ENCODE results near the gene MERTK. TPM values are rescaled to one million over a fixed set of nuclear protein-coding genes. Genes with fewer than 3 reads are reported as not detected.

MERTK gene
- total and polyA plus RNA-seq, 2 of the 8 experiments (the other 6 are each of a cell fraction or from before 2014, with no cell fraction given), result 6.5 to 7.0 TPM

DNA sequence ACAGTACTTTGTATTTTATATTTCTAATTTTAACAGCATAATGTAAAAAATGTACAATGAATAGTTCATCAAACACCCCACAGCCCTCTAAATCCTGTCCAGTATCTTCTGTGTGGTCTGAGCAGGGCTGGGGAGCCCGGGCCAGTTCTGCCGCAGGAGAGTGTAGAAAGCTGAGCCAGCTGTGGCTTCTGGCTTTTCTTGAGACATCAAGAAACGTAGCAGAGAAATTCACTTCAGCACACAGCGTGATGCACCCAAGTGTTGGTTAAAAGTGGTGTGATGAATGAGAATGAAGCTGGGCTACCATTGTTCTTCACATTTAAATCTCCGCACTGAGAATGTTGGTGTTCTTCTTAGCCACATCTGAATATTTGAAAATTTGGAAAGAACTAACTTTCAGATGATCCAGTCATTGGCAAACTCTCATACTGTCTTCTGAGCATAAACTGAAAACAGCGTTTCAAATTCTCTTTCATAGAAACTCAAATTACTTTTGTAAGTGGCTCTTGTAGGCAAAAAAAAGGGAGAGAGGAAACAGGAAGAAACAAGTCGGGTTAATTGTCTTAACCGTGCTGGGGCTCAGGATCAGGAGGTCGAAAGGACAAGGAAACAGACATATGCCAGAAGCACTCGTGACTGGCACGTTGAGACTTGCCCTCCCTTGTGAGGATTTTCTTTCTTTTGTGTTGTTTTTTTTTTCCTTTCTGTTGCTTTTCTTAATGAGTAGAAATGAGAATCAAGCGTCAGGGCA lies 133.2 kb downstream of the MERTK start:
- Histone ChIP-seq H3K9ac (replicated peaks in 1 of 4; ENCODE audit: extremely low read depth in 1 of 4, low read depth in 3 of 4, low read length in 3 of 4) (no peak overlapping the region), H3K4me1 (replicated peaks in 1 of 4; ENCODE audit: control insufficient read depth in 3 of 4, insufficient read depth in 4 of 4, low read length in 3 of 4) (peaks cover 0 to 9% (median 5%) of the 10 kb centered on the region in 4 experiments; a peak in 4 of 7 replicates), H2BK20ac (ENCODE audit: low read length) (no peak overlapping the region; the same call in 1 of the 2 replicates), H4K8ac (ENCODE audit: extremely low read depth, insufficient read depth, low read length) (no peak overlapping the region), H3K14ac (ENCODE audit: insufficient read length) (no peak overlapping the region), H3K36me3 (ENCODE audit: control insufficient read depth in 2 of 4, insufficient read depth in 4 of 4, low read length in 3 of 4) (no peaks in the 10 kb centered on the region), H3K9me3 (ENCODE audit: insufficient read depth in 2 of 2, low read depth in 1 of 2, low read length in 1 of 2) (no peaks in the 10 kb centered on the region), H3K23ac (ENCODE audit: insufficient read length) (no peak overlapping the region), H2BK15ac (ENCODE audit: low read length) (no peak overlapping the region), H2AFZ (ENCODE audit: low read length) (peak overlapping the region; percentile 31), H3K4ac (replicated peaks; ENCODE audit: insufficient read length, low read depth, low read length) (no peak overlapping the region), H2BK5ac (ENCODE audit: low read depth, low read length) (peak overlapping the region; percentile 67; the same call in 1 of the 2 replicates), H4K5ac (ENCODE audit: insufficient read length, low read depth, low read length) (peak overlapping the region; percentile 24), H3K23me2 (ENCODE audit: low read depth, low read length) (no peaks in the 10 kb centered on the region), H3K79me2 (ENCODE audit: control insufficient read depth in 1 of 2, insufficient read depth in 2 of 2, low read length in 2 of 2) (no peaks in the 10 kb centered on the region), H3K56ac (replicated peaks; ENCODE audit: insufficient read length, low read depth, low read length) (no peak overlapping the region), H4K20me1 (replicated peaks in 1 of 2; ENCODE audit: control insufficient read depth in 1 of 2, insufficient read depth in 2 of 2, low read length in 2 of 2) (no peaks in the 10 kb centered on the region), H2BK12ac (ENCODE audit: low read depth, low read length) (no peak overlapping the region), H3K27ac (ENCODE audit: low read depth, low read length) (peak overlapping the region; percentile 58; the same call in 1 of the 2 replicates), H2BK120ac (replicated peaks; ENCODE audit: low read depth, low read length) (no peak overlapping the region), H3K79me1 (ENCODE audit: low read depth, low read length) (0 out of 2 replicates have a peak, but pooled peaks cover 2% of the 10 kb centered on the region), H4K91ac (replicated peaks; ENCODE audit: insufficient read length, low read length) (no peak overlapping the region), H3K27me3 (replicated peaks in 1 of 4; ENCODE audit: control insufficient read depth in 3 of 4, extremely low read depth in 1 of 4, insufficient read depth in 3 of 4, low read length in 3 of 4) (no peaks in the 10 kb centered on the region), H3K18ac (ENCODE audit: extremely low read depth, low read length) (peak overlapping the region; percentile 54; the same call in 1 of the 2 replicates), H3K4me2 (ENCODE audit: insufficient read depth in 1 of 2, low read depth in 2 of 2, low read length in 2 of 2) (peak overlapping the region; percentile 12 to 38; a peak in 3 of 4 replicates), H2AK5ac (ENCODE audit: low read depth, low read length) (no peak overlapping the region; the same call in 1 of the 2 replicates), H3K4me3 (ENCODE audit: extremely low read depth in 1 of 4, insufficient read depth in 2 of 4, low read depth in 3 of 4, low read length in 4 of 4) (peak overlapping the region in 1 of 4 experiments; percentile 14; a peak in 1 of 8 replicates)
- 35% methylated on average over 11 of the region's 12 CpGs; no CpG with 5 or more reads in 1 of the 2 experiments for WGBS, 2 experiments (ENCODE audit: extremely low coverage in 1 of 2, insufficient coverage in 1 of 2, insufficient read length in 1 of 2, insufficient replicate concordance in 2 of 2, low coverage in 1 of 2, low lambda C conversion rate in 2 of 2, missing lambda C conversion rate in 1 of 2)
- DNase-seq (ENCODE audit: low read depth in 1 of 2, low spot score in 2 of 2) (peak in 1 of 2 experiments; percentile 44), FAIRE-seq (peak; percentile 32)
- no peak for TF ChIP-seq JUND (IDR thresholded peaks at IDR 0.05; ENCODE audit: low read length)
- TF ChIP-seq CHD2 (IDR thresholded peaks at IDR 0.05; ENCODE audit: low read length), result no peak
- TF ChIP-seq NANOG (IDR thresholded peaks at IDR 0.05; ENCODE audit: insufficient read depth, low read depth, low read length, poor library complexity, severe bottlenecking), result peak; percentile 31
- no peak for TF ChIP-seq RBBP5 (IDR thresholded peaks at IDR 0.05; ENCODE audit: borderline replicate concordance, low read depth, low read length)
- peak; percentile 30 for TF ChIP-seq TAF7 (optimal IDR thresholded peaks at IDR 0.05; ENCODE audit: borderline replicate concordance, low read depth, low read length)
- TF ChIP-seq, protein P1, sequence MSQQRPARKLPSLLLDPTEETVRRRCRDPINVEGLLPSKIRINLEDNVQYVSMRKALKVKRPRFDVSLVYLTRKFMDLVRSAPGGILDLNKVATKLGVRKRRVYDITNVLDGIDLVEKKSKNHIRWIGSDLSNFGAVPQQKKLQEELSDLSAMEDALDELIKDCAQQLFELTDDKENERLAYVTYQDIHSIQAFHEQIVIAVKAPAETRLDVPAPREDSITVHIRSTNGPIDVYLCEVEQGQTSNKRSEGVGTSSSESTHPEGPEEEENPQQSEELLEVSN (IDR thresholded peaks at IDR 0.05), result 0 out of 2 replicates have a peak, but pooled peaks have one; percentile 26
- TF ChIP-seq KDM5A (IDR thresholded peaks at IDR 0.05; ENCODE audit: low read length), result no peak
- no peak for TF ChIP-seq FOSL1 (IDR thresholded peaks at IDR 0.05; ENCODE audit: insufficient read depth, low read depth, low read length)
- TF ChIP-seq EGR1 (IDR thresholded peaks at IDR 0.05; ENCODE audit: borderline replicate concordance, low read depth, low read length), result no peak
- TF ChIP-seq ASH2L (IDR thresholded peaks at IDR 0.05; ENCODE audit: low read length), result peak; percentile 61
- CTCF ChIA-PET (ENCODE audit: partially characterized antibody), result interaction anchor here (0.6 to 5.9 kb wide), 6 partner anchors 11 to 77 kb away, joined by 3 to 28 read pairs (median 4); no protein-coding TSS in a partner anchor
- POLR2A ChIA-PET (ENCODE audit: partially characterized antibody), result no interaction called here

All from H1 (cell line).